HG03064 (cell line): ENCODE data around the gene KRT78.

Experiments used
- ATAC-seq: cut with Tn5 transposase; IDR thresholded peaks from one replicate; pipeline ENCODE4 v1.9.1; 2021; ENCODE audit warnings: low read depth; ENCODE audit not compliant: unreplicated experiment

KRT78 gene

GRCh38 chr12:52827499-52828090 lies 21.2 kb downstream of the KRT78 start:
- ATAC-seq = no peak

- no peak for ATAC-seq
Observed at GRCh38 chr12:52826611-52827498, 21.9 kb downstream of the KRT78 start.

GRCh38 chr12:52825961-52826360 lies 22.8 kb downstream of the KRT78 start:
- ATAC-seq = no peak

DNA sequence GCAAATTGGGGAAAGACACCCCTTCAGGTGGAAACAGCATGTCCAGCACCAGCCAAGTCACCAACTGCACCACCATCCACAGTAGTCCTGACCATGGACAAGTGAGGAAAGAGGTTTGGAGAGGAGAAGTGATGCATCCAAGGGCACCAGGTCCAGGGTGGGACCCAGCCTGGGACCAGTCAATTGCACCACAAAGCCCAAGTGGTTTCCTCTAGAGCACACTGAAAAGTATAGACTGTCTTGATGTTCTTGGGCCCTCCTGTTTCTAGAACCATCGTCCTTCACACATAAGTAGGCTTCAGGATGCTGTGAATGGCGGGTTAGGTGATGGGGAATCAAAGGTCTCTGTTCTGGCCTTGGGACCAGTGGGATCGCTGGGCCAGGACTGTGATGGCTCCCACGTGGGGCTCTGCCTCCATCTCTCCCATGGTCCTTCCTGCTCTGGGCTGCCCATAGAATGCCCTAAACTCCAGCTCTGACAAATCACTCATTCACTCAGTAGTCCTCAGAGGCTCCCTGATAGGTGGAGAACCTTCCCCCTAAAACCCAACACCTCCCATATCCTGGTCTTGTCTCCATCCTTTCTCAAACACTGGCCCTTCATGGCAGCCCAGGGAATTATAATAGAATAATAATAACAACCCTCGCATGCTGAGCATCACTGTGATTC lies 23.9 kb downstream of the KRT78 start:
- no peak for ATAC-seq

- no peak for ATAC-seq
Observed at GRCh38 chr12:52823761-52824450, 24.9 kb downstream of the KRT78 start.

DNA sequence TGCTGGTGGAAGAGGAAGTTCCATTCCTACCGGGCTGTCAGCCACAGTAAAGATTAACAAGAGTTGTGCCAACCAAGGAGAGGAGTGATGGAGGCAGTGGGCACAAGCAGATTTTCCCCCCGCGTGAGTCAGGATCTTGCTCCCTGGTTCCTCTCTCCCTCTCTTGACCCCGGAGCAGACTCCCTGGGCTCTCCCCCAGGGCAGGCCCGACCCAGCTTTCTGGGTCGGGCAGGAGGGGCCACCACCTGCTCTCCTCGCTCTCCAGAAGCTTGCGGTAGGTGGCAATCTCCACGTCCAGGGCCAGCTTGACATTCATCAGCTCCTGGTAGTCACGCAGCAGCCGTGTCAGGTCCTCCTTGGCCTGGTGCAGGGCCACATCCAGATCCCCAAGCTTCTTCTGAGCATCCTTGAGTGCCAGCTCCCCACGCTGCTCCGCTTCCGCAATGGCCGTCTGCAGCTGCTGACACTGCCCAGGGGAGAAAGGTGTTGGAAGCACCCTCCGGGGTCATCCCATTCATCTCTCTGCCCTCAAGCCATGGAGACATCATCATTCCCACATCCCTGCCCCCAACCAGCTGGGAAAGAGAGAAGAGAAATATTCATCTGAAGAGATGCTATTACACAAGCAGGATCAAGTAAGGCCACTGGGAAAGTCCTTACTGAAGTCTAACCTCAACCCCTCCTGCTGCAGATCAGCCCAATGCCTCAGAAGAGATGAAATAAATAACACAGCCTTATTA lies 25.9 kb downstream of the KRT78 start:
- ATAC-seq = no peak

DNA sequence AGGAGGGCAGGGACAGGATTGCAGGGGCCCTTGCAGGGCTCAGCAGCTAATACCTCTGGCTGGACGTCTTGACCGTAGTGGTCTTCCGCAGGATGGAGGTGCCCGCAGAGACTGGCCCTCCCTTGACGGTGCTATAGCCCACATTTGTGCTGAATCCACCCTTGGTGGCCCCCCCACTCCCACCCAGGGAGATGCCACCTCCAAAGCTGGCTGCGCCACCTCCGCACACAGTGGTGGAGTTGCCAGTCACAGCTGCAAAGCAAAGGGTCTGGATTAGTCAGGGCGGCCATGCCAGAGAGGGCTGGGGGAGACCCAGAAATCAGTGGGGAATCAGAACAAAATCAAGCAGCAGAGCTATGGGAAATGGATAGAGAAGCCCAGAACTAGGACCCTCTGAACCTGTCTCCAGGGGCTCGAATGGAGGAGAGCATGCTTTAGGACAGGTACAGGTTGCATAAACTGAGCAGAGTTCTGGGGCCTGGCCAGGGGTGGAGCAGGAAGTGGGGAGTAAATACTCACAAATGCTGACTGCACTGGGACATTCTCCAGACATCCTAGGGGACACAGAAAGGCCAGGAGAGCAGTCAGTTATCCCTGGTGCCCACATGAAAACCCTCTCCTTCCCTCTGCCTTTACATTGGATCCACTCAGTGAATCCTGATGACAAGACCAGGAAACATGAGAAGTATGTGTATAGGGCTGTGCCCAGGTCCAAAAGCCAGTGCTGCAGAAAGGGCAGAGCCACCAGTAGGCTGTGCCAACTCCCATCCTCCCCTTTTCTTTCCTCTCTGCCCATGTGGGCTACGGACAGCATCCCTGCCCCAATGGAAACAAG lies 26.8 kb downstream of the KRT78 start:
- ATAC-seq = no peak

DNA sequence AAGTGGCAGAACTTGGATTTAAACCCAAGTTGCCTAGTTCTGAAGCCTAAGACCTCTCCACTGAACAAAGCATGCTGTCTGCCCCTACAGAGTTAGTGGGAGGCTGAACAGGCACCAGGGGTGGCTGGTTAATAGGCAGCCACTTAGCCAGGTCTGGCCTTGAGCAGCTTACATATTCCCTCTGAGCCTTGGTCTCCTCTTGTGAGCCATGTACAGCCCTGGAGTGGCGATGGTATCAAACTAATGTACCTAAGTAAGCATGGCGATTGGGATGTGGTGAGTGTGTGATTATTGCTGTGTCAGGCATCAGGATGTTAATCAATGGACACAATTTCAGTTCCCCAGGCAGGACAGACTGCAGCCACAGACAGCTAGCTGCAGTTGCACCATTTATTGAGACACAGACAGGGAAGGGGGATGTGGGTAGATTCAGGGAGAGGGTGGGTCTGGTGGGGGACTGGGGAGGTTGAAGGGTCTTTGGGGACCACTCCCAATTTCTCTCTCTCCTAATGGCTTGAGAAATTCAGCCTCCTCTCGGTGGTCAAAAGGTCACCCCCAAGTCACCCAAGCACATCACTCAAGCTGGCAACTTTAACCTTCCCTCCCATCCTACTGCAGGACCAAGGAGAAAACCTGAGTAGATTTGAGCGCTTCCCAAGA lies 27.6 kb downstream of the KRT78 start:
- ATAC-seq = no peak

GRCh38 chr12:52820521-52820920 lies 28.3 kb downstream of the KRT78 start:
- ATAC-seq = no peak

GRCh38 chr12:52819731-52820510 lies 28.9 kb downstream of the KRT78 start:
- no peak for ATAC-seq

- ATAC-seq = no peak
Observed at GRCh38 chr12:52818887-52819420, 29.8 kb downstream of the KRT78 start.

GRCh38 chr12:52818388-52818787 lies 30.4 kb downstream of the KRT78 start:
- no peak for ATAC-seq

DNA sequence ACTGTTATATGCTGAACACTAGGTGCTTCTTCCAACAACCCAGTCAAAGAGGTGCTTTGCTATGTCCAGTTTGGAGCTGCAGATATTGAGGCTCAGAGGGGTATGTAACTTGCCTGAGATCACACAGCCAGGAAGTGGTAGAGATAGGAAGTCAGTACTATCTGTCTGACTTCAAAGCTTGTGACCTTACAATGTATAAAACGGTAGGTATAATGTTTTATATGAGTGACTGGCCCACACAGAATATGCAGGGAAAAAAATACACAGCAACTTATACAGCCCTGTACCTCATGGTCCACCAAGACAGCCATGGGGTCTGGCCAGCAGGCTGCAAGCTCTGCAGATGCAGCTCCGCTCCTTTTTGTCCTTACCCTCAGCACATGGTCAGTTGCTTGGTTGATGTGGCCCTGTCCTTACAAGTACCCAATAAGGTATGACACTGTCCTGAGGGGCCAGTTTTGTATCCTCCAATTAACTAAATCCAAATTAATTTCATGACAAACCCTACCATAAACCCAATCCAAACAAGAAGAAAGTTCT lies 31.0 kb downstream of the KRT78 start:
- no peak for ATAC-seq

GRCh38 chr12:52817003-52817698 lies 31.6 kb downstream of the KRT78 start:
- ATAC-seq = no peak

GRCh38 chr12:52815676-52816588 lies 32.9 kb downstream of the KRT78 start:
- ATAC-seq = no peak

- ATAC-seq = no peak
Observed at GRCh38 chr12:52815161-52815560, 33.6 kb downstream of the KRT78 start.
